Measurements from ENCODE around the gene NADK2.

Gene NADK2

GRCh38 chr5:36250427-36250826 is 8.7 kb upstream of the NADK2 start:
- TF ChIP-seq EGR1 (IDR thresholded peaks at IDR 0.05): no peak
- TF ChIP-seq NFIC (IDR thresholded peaks at IDR 0.05): no peak
- TF ChIP-seq CREB1 (IDR thresholded peaks at IDR 0.05; ENCODE audit: low read depth): no peak
- TF ChIP-seq TCF12 (IDR thresholded peaks at IDR 0.05; ENCODE audit: low read depth): no peak
- no peak for TF ChIP-seq RAD21 (IDR thresholded peaks at IDR 0.05; ENCODE audit: low read depth)
- TF ChIP-seq ZBTB7A (IDR thresholded peaks at IDR 0.05; ENCODE audit: low read depth): no peak

GRCh38 chr5:36246036-36246800 is 4.5 kb upstream of the NADK2 start:
- TF ChIP-seq ZBTB7A (IDR thresholded peaks at IDR 0.05; ENCODE audit: low read depth): no peak
- TF ChIP-seq EGR1 (IDR thresholded peaks at IDR 0.05): no peak
- TF ChIP-seq, protein P1, sequence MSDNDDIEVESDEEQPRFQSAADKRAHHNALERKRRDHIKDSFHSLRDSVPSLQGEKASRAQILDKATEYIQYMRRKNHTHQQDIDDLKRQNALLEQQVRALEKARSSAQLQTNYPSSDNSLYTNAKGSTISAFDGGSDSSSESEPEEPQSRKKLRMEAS (IDR thresholded peaks at IDR 0.05): no peak
- no peak for TF ChIP-seq FOXM1 (IDR thresholded peaks at IDR 0.05; ENCODE audit: borderline replicate concordance, low read depth)
- no peak for TF ChIP-seq EP300 (IDR thresholded peaks at IDR 0.05; ENCODE audit: borderline replicate concordance)
- TF ChIP-seq TCF12 (IDR thresholded peaks at IDR 0.05; ENCODE audit: low read depth): no peak
- no peak for TF ChIP-seq YY1 (IDR thresholded peaks at IDR 0.05; ENCODE audit: low read depth)
- no peak for TF ChIP-seq CREB1 (IDR thresholded peaks at IDR 0.05; ENCODE audit: low read depth)
- no peak for TF ChIP-seq CEBPB (IDR thresholded peaks at IDR 0.05)
- TF ChIP-seq TEAD4 (IDR thresholded peaks at IDR 0.05): no peak
- no peak for TF ChIP-seq NFIC (IDR thresholded peaks at IDR 0.05)

DNA sequence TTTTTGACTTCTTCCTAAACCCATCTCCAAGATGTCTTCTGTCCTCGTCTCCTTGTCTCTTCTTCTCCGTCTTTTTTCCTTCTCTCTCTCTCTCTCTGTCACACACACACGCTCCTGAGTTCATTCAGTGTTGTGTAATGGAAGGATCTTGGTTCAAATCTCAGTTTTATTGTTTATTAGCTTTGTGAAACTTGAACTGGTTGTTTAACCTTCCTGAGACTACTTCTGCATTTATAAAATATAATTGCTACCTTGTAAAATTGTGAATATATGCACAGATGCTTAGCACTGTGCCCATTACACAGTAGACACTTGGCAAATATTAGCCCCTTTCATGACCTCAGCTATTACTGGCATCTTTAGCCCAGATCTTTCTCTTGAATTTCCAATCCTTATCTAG is 2.4 kb upstream of the NADK2 start:
- TF ChIP-seq CREB1 (IDR thresholded peaks at IDR 0.05; ENCODE audit: low read depth) (no peak), TCF12 (IDR thresholded peaks at IDR 0.05; ENCODE audit: low read depth) (no peak), EP300 (IDR thresholded peaks at IDR 0.05; ENCODE audit: borderline replicate concordance) (no peak), ZBTB7A (IDR thresholded peaks at IDR 0.05; ENCODE audit: low read depth) (no peak), CEBPB (IDR thresholded peaks at IDR 0.05) (no peak), REST (IDR thresholded peaks at IDR 0.05; ENCODE audit: low read depth) (no peak), RAD21 (IDR thresholded peaks at IDR 0.05; ENCODE audit: low read depth) (no peak), TAF1 (IDR thresholded peaks at IDR 0.05; ENCODE audit: low read depth) (no peak), TEAD4 (IDR thresholded peaks at IDR 0.05) (no peak), NFIC (IDR thresholded peaks at IDR 0.05) (no peak), FOXM1 (IDR thresholded peaks at IDR 0.05; ENCODE audit: borderline replicate concordance, low read depth) (no peak), EGR1 (IDR thresholded peaks at IDR 0.05) (no peak), YY1 (IDR thresholded peaks at IDR 0.05; ENCODE audit: low read depth) (no peak)
- TF ChIP-seq, protein P2, sequence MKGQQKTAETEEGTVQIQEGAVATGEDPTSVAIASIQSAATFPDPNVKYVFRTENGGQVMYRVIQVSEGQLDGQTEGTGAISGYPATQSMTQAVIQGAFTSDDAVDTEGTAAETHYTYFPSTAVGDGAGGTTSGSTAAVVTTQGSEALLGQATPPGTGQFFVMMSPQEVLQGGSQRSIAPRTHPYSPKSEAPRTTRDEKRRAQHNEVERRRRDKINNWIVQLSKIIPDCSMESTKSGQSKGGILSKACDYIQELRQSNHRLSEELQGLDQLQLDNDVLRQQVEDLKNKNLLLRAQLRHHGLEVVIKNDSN (IDR thresholded peaks at IDR 0.05): no peak
- TF ChIP-seq, protein P1 (IDR thresholded peaks at IDR 0.05): no peak

GRCh38 chr5:36243653-36244052 is 1.9 kb upstream of the NADK2 start:
- TF ChIP-seq TEAD4 (IDR thresholded peaks at IDR 0.05): no peak
- no peak for TF ChIP-seq FOXM1 (IDR thresholded peaks at IDR 0.05; ENCODE audit: borderline replicate concordance, low read depth)

DNA sequence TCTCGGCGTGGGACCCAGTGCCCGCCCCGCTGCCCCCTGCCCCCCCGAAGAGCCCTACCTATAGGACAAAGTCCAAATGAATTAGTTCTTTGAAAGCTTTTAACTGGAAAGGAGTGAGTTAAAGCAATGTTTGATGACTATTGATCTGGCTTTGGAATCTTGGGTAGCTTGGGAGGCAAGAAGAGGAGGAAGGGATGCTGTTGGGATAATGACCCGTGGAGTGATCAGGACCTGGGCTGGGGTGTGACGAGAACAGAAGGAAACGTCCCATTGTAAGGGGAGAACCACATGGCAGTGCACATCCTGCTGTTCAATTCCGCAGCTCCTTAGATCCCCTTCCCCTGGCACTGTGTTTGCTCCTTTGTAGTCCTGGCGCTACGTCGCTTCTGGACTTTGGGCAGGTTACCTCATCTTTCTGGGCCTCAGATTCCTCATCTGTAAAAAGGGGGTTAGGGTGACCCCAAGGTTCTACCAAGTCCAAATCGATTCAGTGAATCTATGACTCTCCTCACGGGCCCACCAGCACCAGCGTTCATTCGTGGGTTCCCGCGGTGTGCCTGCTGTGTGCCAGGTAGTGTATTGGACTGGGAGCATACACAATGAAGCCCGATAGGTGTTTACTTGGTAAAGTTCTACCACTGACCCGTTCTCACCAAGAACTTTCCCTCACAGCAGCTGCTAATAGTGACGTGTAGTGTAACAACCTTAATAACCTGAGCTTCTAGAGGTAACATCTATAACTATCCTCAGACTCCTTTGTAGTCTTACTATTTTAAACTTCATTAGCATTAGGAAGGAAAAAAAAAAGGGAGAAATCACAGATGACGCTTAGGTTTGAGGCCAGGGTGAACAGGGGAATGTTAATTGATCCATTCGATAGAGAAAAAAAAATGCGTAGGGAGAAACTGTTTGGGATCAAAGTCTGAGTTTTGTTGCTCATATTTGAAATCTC is 1.1 kb upstream of the NADK2 start:
- no peak for TF ChIP-seq TAF1 (IDR thresholded peaks at IDR 0.05; ENCODE audit: low read depth)
- no peak for TF ChIP-seq TCF12 (IDR thresholded peaks at IDR 0.05; ENCODE audit: low read depth)
- TF ChIP-seq, protein P1 (IDR thresholded peaks at IDR 0.05): no peak
- TF ChIP-seq EP300 (IDR thresholded peaks at IDR 0.05; ENCODE audit: borderline replicate concordance): no peak
- no peak for TF ChIP-seq RAD21 (IDR thresholded peaks at IDR 0.05; ENCODE audit: low read depth)
- TF ChIP-seq CREB1 (IDR thresholded peaks at IDR 0.05; ENCODE audit: low read depth): no peak
- TF ChIP-seq REST (IDR thresholded peaks at IDR 0.05; ENCODE audit: low read depth): no peak
- no peak for TF ChIP-seq ZBTB7A (IDR thresholded peaks at IDR 0.05; ENCODE audit: low read depth)
- TF ChIP-seq, protein P2 (IDR thresholded peaks at IDR 0.05): no peak
